Activated CD4-positive, alpha-beta T cell treated with anti-CD3 and anti-CD28 coated beads, Interleukin-2, Interleukin-4, amounts not matched to agents 100 ng/mL and 50 ng/mL, durations not matched to agents 16 hours and 8 hours (primary cell): ENCODE data around the gene CDH5.
"Not testable (repeated sequence)": the region's sequence is repeated elsewhere in the genome, so short reads cannot be mapped to it uniquely, and the experiment has no call there.

Source experiments
- DNase-seq: peaks from one replicate; pipeline ENCODE4 v3.0.0-alpha.2; 2020; ENCODE audit warnings: low spot score

Gene CDH5

GRCh38 chr16:66438536-66438935, 72.0 kb downstream of the CDH5 start:
- DNase-seq = no peak

GRCh38 chr16:66439051-66439730, 72.7 kb downstream of the CDH5 start:
- DNase-seq = no peak

- no peak for DNase-seq
Measured at GRCh38 chr16:66440271-66440802, 73.8 kb downstream of the CDH5 start.

GRCh38 chr16:66440970-66441369, 74.5 kb downstream of the CDH5 start:
- no peak for DNase-seq

GRCh38 chr16:66441586-66442375, 75.3 kb downstream of the CDH5 start:
- DNase-seq = no peak

- DNase-seq = no peak
Measured at GRCh38 chr16:66442502-66443268, 76.2 kb downstream of the CDH5 start.

- no peak for DNase-seq
Measured at GRCh38 chr16:66443269-66443652, 76.8 kb downstream of the CDH5 start.

- no peak for DNase-seq
Measured at GRCh38 chr16:66444049-66444481, 77.6 kb downstream of the CDH5 start.

GRCh38 chr16:66446737-66447136, 80.2 kb downstream of the CDH5 start:
- no peak for DNase-seq

GRCh38 chr16:66447491-66447890, 81.0 kb downstream of the CDH5 start:
- DNase-seq = no peak

- DNase-seq = no peak
Measured at GRCh38 chr16:66451548-66451947, 85.1 kb downstream of the CDH5 start.

GRCh38 chr16:66453230-66453629, 86.7 kb downstream of the CDH5 start:
- DNase-seq = not testable (repeated sequence)
